Measurements from ENCODE around the gene PRX. TPM values are rescaled to one million over a fixed set of nuclear protein-coding genes. Genes with fewer than 3 reads are reported as not detected.

PRX gene
- total RNA-seq, 1 experiment from 2014 or later = 2.6 TPM

Small RNA genes lying within 50 kb of the gene (small RNA-seq; reads per million reads assigned to genes)
- gene MIR6796 (0 reads per million in 2 experiments), gene RF00017 (0 reads per million in 2 experiments)

Other genes with a start within 250 kb of the PRX start
- gene MAP3K10, start 222.0 kb downstream of the PRX start, total RNA-seq (2014; rRNA removed; shearing (Covaris generic)) = 6.0 and 7.4 TPM in 2 replicates
- gene TTC9B, start 195.0 kb downstream of the PRX start, total RNA-seq (2014; rRNA removed; shearing (Covaris generic)) = not detected in 2 replicates
- gene CCNP, start 186.7 kb downstream of the PRX start, total RNA-seq (2014; rRNA removed; shearing (Covaris generic)) = 0.25 TPM in 1 of 2 replicates, not detected in the other
- 39.1 and 39.3 TPM in 2 replicates for gene AKT2, start 128.0 kb downstream of the PRX start, total RNA-seq (2014; rRNA removed; shearing (Covaris generic))
- 2.9 and 4.9 TPM in 2 replicates for gene C19orf47, start 65.0 kb downstream of the PRX start, total RNA-seq (2014; rRNA removed; shearing (Covaris generic))
- 110 and 113 TPM in 2 replicates for gene PLD3, start 64.7 kb downstream of the PRX start, total RNA-seq (2014; rRNA removed; shearing (Covaris generic))
- not detected in 2 replicates for gene HIPK4, start 23.2 kb downstream of the PRX start, total RNA-seq (2014; rRNA removed; shearing (Covaris generic))
- 6.3 TPM in 2 replicates for gene SERTAD1, start 12.6 kb upstream of the PRX start, total RNA-seq (2014; rRNA removed; shearing (Covaris generic))
- 12.3 and 17.3 TPM in 2 replicates for gene SERTAD3, start 31.0 kb upstream of the PRX start, total RNA-seq (2014; rRNA removed; shearing (Covaris generic))
- 181 and 210 TPM in 2 replicates for gene BLVRB, start 52.4 kb upstream of the PRX start, total RNA-seq (2014; rRNA removed; shearing (Covaris generic))
- gene SPTBN4, start 53.6 kb upstream of the PRX start, total RNA-seq (2014; rRNA removed; shearing (Covaris generic)) = 0.82 and 2.8 TPM in 2 replicates
- gene SHKBP1, start 163.5 kb upstream of the PRX start, total RNA-seq (2014; rRNA removed; shearing (Covaris generic)) = 23.0 and 25.7 TPM in 2 replicates
- 24.2 and 29.9 TPM in 2 replicates for gene LTBP4, start 188.0 kb upstream of the PRX start, total RNA-seq (2014; rRNA removed; shearing (Covaris generic))